Left ventricle myocardium inferior (tissue), 1 donor: ENCODE data around the gene FRMD3. TPM values are rescaled to one million over a fixed set of nuclear protein-coding genes. Genes with fewer than 3 reads are reported as not detected.

Experiments
- DNase-seq: peaks from one replicate; pipeline ENCODE4 v3.0.0-alpha.2; 2020
- H3K27ac ChIP-seq: fragments of 200-600 bp; replicated peaks from 2 replicates; pipeline ENCODE4 v1.8.0; 2021
- H3K27me3 ChIP-seq: fragments of 200-600 bp; 2 replicates; pipeline ENCODE4 v1.8.0; 2021; ENCODE audit warnings: low read depth
- H3K36me3 ChIP-seq: fragments of 200-600 bp; 2 replicates; pipeline ENCODE4 v1.8.0; 2021
- H3K4me1 ChIP-seq: fragments of 200-600 bp; 2 replicates; pipeline ENCODE4 v1.8.0; 2021
- H3K4me3 ChIP-seq: fragments of 200-600 bp; 2 replicates; pipeline ENCODE4 v1.8.0; 2021; ENCODE audit warnings: mild to moderate bottlenecking, moderate library complexity
- H3K9me3 ChIP-seq: fragments of 200-600 bp; replicated peaks from 2 replicates; pipeline ENCODE4 v1.8.0; 2021
- intact Hi-C: fragments of 100-400 bp; cut with micrococcal nuclease; formaldehyde crosslinking; loops from one replicate; pipeline ENCODE4 v1.11.0; 2022
- total RNA-seq: library from RNA; stranded (reverse); fragmentation: NEBNext Ultra II Directional; extraction: Animal tissue kit (Norgen Biotek cat#: 25700); gene quantifications from one replicate; pipeline ENCODE4 v1.2.1, GENCODE V29; 2021
- TF ChIP-seq, protein P1 (sequence below): fragments of 200-600 bp; IDR thresholded peaks from 2 replicates; pipeline ENCODE4 v1.8.0; 2021; ENCODE audit warnings: antibody characterized with exemption, mild to moderate bottlenecking, borderline replicate concordance
- donor health status: DM: no; HTN: yes; CAD: no; lungs with severe emphysema.

The FRMD3 gene
- total RNA-seq, 1 donor from 2014 or later = 131 TPM

DNA sequence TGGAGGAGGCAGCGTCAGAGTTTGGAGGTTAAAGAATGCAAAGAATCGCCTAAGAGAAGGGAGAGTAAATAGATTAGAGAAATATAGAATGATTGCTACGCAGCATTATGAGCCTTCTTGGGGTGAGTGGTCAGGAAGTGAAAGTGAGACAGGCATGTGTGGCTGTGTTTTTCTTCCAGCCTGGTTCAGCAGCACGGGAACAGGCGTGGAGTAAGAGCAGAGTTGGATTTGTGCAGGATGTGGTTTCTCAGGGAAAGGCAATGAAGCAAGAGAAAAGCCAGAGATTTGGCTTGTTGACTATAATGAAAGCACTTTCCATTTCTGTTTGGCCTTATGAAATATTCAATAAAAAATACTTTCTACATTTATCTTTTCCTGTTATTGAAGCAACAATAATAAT lies 34.3 kb upstream of the FRMD3 start:
- Histone ChIP-seq H3K4me1 (peaks cover 21% of the 10 kb centered on the region), H3K27ac (peak overlapping the region; percentile 41), H3K27me3 (no peaks in the 10 kb centered on the region), H3K9me3 (no peaks in the 10 kb centered on the region), H3K4me3 (no peak overlapping the region), H3K36me3 (no peaks in the 10 kb centered on the region)
- intact Hi-C loops = no loop called here
- no peak for DNase-seq
- TF ChIP-seq, protein P1, sequence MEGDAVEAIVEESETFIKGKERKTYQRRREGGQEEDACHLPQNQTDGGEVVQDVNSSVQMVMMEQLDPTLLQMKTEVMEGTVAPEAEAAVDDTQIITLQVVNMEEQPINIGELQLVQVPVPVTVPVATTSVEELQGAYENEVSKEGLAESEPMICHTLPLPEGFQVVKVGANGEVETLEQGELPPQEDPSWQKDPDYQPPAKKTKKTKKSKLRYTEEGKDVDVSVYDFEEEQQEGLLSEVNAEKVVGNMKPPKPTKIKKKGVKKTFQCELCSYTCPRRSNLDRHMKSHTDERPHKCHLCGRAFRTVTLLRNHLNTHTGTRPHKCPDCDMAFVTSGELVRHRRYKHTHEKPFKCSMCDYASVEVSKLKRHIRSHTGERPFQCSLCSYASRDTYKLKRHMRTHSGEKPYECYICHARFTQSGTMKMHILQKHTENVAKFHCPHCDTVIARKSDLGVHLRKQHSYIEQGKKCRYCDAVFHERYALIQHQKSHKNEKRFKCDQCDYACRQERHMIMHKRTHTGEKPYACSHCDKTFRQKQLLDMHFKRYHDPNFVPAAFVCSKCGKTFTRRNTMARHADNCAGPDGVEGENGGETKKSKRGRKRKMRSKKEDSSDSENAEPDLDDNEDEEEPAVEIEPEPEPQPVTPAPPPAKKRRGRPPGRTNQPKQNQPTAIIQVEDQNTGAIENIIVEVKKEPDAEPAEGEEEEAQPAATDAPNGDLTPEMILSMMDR = no peak

- H3K27me3 ChIP-seq = no peaks in the 10 kb centered on the region
- no peak overlapping the region for H3K4me3 ChIP-seq
- H3K4me1 ChIP-seq = peaks cover 21% of the 10 kb centered on the region
- TF ChIP-seq, protein P1 = no peak
- H3K9me3 ChIP-seq = no peaks in the 10 kb centered on the region
- H3K36me3 ChIP-seq = no peaks in the 10 kb centered on the region
- peak overlapping the region; percentile 24 for H3K27ac ChIP-seq
- DNase-seq = no peak
- intact Hi-C loops = no loop called here
Measured at GRCh38 chr9:83570359-83570758, 32.2 kb upstream of the FRMD3 start.

DNA sequence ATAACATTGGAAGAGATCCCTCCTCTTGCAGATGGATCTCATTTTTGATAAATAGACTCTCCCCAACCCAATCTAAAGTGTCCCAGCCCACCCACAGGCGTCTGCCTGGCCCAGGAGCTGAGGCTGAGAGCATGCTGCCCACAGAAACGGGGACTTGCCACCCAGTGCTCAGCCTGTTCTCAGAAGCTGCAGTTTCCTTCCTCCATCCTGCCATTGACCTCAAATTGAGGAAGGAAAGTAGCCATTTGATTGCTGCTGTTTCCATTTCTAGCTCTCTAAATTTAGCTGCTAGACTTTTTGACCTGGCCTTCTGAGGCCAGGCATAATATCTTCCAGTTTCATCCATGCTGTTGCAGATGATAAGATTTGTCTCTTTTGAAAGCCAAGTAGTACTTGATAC lies 31.1 kb upstream of the FRMD3 start:
- intact Hi-C loops = no loop called here
- H3K9me3 ChIP-seq = no peaks in the 10 kb centered on the region
- no peak overlapping the region for H3K4me3 ChIP-seq
- H3K27ac ChIP-seq = peak overlapping the region; percentile 24
- DNase-seq = no peak
- H3K4me1 ChIP-seq = peaks cover 21% of the 10 kb centered on the region
- TF ChIP-seq, protein P1 = no peak
- H3K36me3 ChIP-seq = no peaks in the 10 kb centered on the region
- no peaks in the 10 kb centered on the region for H3K27me3 ChIP-seq

DNA sequence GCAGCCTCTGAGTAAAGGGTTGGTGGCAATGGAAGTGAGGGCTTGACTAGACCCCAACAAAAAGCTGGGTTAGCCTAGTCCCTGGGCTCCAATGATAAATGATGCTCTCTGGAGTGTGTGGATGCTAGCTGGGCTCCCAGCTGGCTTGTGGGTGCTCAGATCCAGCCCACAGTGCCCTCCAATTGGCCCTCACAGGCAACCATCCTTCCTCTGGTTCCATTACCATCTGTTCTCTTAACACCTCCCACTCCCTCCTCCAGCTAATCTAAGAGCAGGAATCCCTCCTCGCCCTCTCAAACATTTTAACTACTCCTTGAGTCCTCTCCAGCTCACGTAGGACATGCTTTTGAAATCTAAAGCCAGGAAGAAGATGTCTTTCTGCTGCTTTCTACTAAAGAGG lies 25.2 kb upstream of the FRMD3 start:
- H3K27ac ChIP-seq = no peak overlapping the region
- TF ChIP-seq, protein P1 = no peak
- no peaks in the 10 kb centered on the region for H3K4me1 ChIP-seq
- H3K27me3 ChIP-seq = no peaks in the 10 kb centered on the region
- DNase-seq = no peak
- peaks cover 6% of the 10 kb centered on the region for H3K9me3 ChIP-seq
- H3K4me3 ChIP-seq = no peak overlapping the region
- intact Hi-C loops = no loop called here
- H3K36me3 ChIP-seq = no peaks in the 10 kb centered on the region

DNA sequence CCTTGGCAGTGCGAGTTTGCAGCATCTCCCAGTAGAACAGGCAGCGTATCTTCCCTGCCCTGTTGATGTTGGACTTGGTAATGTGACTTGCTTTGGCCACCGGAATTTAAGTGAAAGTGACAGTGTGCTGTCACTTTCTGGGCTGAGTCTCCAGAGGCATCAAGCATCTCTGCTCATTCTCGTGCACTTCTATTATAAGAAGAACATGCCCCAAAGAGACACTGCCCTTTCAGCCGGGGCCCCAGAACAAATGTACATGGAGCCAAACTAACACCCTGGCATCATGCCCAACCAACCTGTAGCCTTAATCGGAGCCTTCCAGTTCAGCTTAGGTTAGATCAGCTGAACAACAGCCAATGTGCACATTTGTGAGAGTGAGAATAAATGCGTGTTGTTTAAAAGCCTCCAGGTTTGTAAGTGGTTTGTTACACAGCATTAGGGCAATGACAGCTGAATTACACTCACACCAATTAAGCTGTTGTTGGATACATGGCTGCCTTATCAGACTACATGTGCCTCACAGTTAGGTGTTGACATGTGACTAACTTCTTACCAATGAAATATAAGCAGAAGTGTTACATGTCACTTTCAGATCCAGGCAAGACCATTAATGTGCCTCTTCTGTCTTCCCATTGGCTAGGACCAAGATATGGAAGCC lies 22.1 kb upstream of the FRMD3 start:
- no peaks in the 10 kb centered on the region for H3K4me1 ChIP-seq
- intact Hi-C loops = no loop called here
- H3K9me3 ChIP-seq = peaks cover 6% of the 10 kb centered on the region

More for the DNA sequence above, 22.1 kb upstream of the FRMD3 start:
- Histone ChIP-seq H3K36me3 (no peaks in the 10 kb centered on the region), H3K4me3 (no peak overlapping the region), H3K27ac (peak overlapping the region; percentile 43), H3K27me3 (no peaks in the 10 kb centered on the region)
- TF ChIP-seq, protein P1 = no peak
- peak; percentile 37 for DNase-seq
